GM19035 (cell line): Measurements from ENCODE around the gene CTSK.

Source experiments
- ATAC-seq: cut with Tn5 transposase; IDR thresholded peaks from one replicate; pipeline ENCODE4 v1.9.1; 2021; ENCODE audit not compliant: unreplicated experiment

Gene CTSK

DNA sequence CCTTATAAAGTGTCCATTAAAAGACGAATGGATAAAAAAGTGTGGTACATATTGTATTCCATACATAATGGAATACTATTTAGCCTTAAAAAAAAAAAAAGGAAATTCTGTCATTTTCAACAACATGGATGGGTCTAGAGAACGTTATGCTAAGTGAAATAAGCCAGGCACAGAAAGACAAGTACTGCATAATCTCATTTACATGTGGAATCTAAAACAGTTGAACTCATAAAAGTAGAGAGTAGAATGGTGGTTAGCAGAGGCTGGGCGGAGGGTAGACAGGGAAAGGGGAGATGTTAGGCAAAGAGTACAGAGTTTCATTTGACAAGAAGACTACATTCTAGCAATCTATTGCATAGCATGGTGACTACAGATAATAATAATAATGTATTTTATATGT is 45.0 kb downstream of the CTSK start:
- no peak for ATAC-seq

DNA sequence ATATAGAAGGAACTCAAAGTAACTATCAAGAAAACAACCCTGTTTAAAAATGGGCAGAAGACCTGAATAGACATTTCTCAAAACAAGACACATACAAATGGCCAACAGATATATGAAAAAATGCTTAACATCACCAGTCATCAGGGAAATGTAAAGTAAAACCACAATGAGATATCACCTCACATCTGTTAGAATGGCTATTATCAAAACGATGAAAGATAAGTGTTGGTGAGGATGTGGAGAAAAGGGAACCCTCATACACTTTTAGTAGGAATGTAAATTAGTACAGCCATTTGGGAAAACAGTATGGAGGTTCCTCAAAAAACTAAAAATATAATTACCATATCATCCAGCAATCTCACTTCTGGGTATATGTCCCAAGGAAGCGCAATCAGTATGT is 45.5 kb downstream of the CTSK start:
- no peak for ATAC-seq

DNA sequence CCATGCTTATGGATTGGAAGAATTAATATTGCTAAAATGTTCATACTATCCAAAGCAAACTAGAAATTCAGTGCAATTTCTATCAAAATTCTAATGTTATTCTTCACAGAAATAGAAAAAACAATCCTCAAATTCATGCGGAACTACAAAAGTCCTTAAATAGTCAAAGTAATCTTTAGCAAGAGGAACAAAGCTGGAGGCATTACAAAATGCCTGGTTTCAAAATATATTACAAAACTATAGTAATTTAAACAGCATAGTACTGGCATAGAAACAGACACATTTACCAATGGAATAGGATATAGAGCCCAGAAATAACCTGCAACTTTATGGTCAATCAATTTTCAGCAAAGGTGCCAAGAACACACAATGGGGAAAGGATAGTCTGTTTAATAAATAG is 46.3 kb downstream of the CTSK start:
- no peak for ATAC-seq

DNA sequence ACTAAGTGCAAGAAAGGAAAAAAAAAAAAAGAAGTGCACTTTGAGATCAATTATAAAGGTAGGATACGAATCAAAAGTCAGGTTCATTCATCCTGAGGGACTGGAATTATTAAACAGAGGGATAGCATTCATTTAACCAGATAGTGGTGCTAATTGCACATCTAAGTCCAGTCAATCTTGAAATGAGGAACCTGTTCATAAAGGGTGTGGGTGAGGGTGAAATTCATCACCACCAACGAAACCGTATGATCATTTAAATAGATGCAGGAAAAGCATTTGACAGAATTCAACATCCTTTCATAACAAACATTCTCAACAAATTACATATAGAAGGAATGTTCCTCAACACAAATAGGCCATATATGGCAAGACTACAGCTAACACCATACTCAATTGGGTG is 48.0 kb downstream of the CTSK start:
- ATAC-seq: no peak

DNA sequence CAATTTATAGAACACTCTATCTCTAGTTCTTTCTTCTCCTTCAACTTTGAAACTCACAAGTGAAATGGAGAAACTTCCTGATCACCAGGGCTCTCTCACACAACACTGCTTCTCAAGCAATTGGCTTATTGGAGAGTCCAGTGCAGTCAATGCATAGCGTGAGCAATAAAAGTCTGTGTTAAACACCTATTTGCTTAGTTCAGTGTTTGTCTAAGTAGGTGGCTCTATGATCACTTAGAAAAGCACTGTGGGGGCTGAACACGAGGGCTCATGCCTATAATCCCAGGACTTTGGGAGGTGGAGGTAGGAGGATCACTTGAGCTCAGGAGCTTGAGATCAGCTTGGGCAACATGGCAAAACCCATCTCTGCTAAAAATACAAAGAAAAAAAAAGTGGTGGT is 54.6 kb downstream of the CTSK start:
- ATAC-seq: no peak

DNA sequence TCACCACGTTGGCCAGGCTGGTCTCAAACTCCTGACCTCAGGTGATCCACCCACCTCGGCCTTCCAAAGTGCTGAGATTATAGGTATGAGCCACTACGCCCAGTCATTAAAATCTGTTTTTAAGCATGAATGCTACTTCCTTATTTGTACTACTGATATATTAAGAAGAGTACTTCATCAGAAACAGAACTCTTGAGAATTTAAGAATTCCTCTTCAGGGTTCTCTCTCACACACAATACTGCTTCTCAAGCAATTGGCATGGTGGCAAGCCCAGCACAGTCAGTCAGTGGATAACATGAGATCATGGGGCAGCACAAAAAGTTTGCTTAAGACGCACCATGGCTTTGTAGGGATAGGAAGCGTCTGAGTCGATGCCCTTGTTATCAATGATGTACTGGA is 56.6 kb downstream of the CTSK start:
- no peak for ATAC-seq

DNA sequence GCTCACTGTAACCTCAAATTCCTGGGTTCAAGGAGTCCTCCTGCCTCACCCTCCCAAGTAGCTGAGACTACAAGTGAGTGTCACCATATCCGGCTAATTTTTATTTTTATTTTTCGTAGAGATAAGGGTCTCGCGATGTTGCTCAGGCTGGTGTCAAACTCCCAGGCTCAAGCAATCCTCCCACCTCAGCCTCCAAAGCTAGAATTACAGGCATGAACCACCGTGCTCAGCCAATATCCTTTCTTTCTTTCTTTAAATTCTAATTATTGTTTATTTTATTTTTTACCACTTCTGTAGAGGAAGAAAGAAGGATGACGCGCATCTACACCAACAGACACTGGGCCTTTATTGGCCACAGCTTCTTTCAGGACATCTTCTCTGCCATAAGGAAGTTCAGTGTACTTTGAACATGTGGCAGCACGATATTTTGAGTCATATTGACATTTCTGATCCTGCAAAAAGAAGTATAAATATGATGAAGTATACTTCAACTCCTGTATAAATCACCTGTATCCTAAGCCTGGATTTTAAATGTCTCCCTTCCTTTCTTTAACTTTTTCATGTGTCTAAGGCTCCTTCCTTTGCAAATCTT is 58.2 kb downstream of the CTSK start:
- no peak for ATAC-seq

DNA sequence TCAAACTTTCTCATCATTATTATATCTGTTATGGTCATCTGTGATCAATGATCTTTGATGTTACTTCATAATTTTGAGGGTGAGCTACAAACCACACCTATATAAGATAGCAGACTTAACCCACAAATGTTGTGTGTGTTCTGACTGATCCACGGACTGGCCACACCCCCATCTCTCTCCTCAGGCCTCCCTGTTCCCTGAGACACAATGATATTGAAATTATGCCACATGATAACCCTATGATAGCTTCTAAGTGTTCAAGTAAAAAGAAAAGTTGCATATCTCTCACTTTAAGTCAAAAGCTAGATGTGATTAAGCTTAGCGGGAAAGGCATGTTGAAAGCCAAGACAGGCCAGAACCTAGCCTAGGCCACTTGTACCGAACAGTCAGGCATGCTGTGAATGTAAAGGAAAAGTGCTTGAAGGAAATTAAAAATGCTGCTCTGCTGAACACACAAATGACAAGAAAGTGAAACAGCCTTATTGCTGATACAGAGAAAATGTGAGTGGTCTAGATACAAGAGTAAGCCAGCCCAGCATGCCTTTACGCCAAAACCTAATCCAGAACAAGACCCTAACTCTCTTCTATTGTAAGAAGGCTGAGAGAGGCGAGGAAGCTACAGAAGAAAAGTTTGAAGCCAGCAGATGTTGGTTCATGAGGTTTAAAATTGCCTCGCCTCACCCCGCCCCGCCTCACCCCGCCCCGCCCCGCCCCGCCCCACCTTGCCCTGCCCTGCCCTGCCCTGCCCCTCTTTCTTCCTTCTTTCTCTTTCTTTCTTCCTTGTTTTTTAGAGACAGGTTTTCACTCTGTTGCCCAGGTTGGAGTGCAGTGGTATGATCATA is 59.0 kb downstream of the CTSK start:
- no peak for ATAC-seq
